Tibial nerve (tissue), 4 donors: Measurements from ENCODE around the gene ZNF549. TPM values are rescaled to one million over a fixed set of nuclear protein-coding genes. Genes with fewer than 3 reads are reported as not detected.
A peak's percentile ranks its signal among the peaks of the same experiment; 100 is the strongest.

Source experiments
- DNase-seq, 2 donors: peaks; one replicate each; pipeline ENCODE4 v3.0.0-alpha.2; 2019; ENCODE audit warnings: low spot score in 2 of 2
- H3K27ac ChIP-seq, 4 donors: fragments of 200-600 bp; sonication (generic) in 3 of 4; one replicate each; pipeline ENCODE4 v1.5.1; 2017 to 2019; ENCODE audit warnings: mild to moderate bottlenecking in 1 of 4
- H3K27me3 ChIP-seq, 2 donors: fragments of 200-600 bp; sonication (generic) in 1 of 2; one replicate each; pipeline versions ENCODE4 v1.5.1 to v1.6.0; 2017 to 2019
- H3K36me3 ChIP-seq, 3 donors: fragments of 200-600 bp; sonication (generic); one replicate each; pipeline ENCODE4 v1.5.1; 2018 to 2019
- H3K4me1 ChIP-seq, 4 donors: fragments of 200-600 bp; sonication (generic) in 3 of 4; one replicate each; pipeline ENCODE4 v1.5.1; 2017 to 2019
- H3K4me3 ChIP-seq, 4 donors: fragments of 200-600 bp; sonication (generic) in 3 of 4; one replicate each; pipeline ENCODE4 v1.5.1; 2017 to 2019; ENCODE audit warnings: mild to moderate bottlenecking in 1 of 4, moderate library complexity in 1 of 4
- H3K9me3 ChIP-seq, 4 donors: fragments of 200-600 bp; sonication (generic) in 3 of 4; one replicate each; pipeline ENCODE4 v1.5.1; 2017 to 2019
- EP300 ChIP-seq, 2 donors: sonication (generic); formaldehyde crosslinking; IDR thresholded peaks; one replicate each; pipeline ENCODE4 v1.6.1; 2017; ENCODE audit warnings: antibody characterized with exemption in 2 of 2, mild to moderate bottlenecking in 1 of 2
- POLR2A ChIP-seq, 2 donors: fragments of 450-650 bp; IDR thresholded peaks; one replicate each; pipeline ENCODE4 v1.6.1; 2017; ENCODE audit warnings: antibody characterized with exemption in 2 of 2, mild to moderate bottlenecking in 2 of 2, moderate library complexity in 2 of 2
- WGBS, 2 donors: methylation state at CpG; one replicate each; pipeline ENCODE4 v1.1.5; 2018; 5-methylcytosine and 5-hydroxymethylcytosine counted together
- total RNA-seq, 4 donors: library from RNA; depleted of rRNA; stranded (reverse); fragments of >200 nt; gene quantifications; one replicate each; pipeline ENCODE4 v1.1.0, GENCODE V29; 2016
- TF ChIP-seq, protein P1 (sequence below), 5 experiments: fragments of 200-600 bp in 3 of 5; fragments of 450-650 bp in 2 of 5; sonication (generic) in 3 of 5; IDR thresholded peaks; one replicate each; pipeline ENCODE4 v1.5.1; 2016 to 2019; ENCODE audit warnings: antibody characterized with exemption in 5 of 5, mild to moderate bottlenecking in 3 of 5, moderate library complexity in 2 of 5

The ZNF549 gene
- total RNA-seq, 4 donors from 2014 or later = 4.9 to 5.7 (median 5.0) TPM

DNA sequence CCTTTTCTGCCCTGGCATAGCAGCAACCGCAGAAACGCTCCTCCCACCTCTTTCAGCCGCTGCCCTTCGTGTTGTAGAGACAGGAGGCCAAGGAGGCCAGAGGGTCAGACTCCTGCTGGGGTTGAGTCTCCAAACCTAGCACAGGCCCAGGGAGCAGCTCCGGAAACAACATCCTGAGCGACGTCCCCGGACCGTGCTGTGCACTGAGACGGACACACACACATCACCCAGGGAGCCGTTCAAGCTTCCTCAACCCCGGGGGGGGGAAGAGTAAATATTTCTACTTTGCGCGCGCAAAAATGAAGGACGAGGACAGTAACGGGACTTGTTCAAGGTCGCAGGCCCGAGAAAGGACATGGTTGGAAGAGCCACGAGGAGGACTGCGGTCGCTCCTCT is 31.9 kb downstream of the ZNF549 start:
- Histone ChIP-seq H3K36me3 (peaks cover 0 to 40% (median 16%) of the 10 kb centered on the region in 3 donors), H3K9me3 (peaks cover 0 to 64% (median 12%) of the 10 kb centered on the region in 4 donors), H3K4me1 (peaks cover 0 to 20% (median 6%) of the 10 kb centered on the region in 4 donors), H3K27me3 (no peaks in the 10 kb centered on the region), H3K4me3 (peak overlapping the region; percentile 69 to 97 (median 82)), H3K27ac (peak overlapping the region in 2 of 4 donors; percentile 67 to 75)
- WGBS, 2 donors = 0 to 1% methylated on average over 19 to 22 of the region's 22 CpGs
- TF ChIP-seq POLR2A (IDR thresholded peaks at IDR 0.05) (no peak), EP300 (IDR thresholded peaks at IDR 0.05) (no peak)
- TF ChIP-seq, protein P1, sequence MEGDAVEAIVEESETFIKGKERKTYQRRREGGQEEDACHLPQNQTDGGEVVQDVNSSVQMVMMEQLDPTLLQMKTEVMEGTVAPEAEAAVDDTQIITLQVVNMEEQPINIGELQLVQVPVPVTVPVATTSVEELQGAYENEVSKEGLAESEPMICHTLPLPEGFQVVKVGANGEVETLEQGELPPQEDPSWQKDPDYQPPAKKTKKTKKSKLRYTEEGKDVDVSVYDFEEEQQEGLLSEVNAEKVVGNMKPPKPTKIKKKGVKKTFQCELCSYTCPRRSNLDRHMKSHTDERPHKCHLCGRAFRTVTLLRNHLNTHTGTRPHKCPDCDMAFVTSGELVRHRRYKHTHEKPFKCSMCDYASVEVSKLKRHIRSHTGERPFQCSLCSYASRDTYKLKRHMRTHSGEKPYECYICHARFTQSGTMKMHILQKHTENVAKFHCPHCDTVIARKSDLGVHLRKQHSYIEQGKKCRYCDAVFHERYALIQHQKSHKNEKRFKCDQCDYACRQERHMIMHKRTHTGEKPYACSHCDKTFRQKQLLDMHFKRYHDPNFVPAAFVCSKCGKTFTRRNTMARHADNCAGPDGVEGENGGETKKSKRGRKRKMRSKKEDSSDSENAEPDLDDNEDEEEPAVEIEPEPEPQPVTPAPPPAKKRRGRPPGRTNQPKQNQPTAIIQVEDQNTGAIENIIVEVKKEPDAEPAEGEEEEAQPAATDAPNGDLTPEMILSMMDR (IDR thresholded peaks at IDR 0.05) = no peak
- no peak for DNase-seq

DNA sequence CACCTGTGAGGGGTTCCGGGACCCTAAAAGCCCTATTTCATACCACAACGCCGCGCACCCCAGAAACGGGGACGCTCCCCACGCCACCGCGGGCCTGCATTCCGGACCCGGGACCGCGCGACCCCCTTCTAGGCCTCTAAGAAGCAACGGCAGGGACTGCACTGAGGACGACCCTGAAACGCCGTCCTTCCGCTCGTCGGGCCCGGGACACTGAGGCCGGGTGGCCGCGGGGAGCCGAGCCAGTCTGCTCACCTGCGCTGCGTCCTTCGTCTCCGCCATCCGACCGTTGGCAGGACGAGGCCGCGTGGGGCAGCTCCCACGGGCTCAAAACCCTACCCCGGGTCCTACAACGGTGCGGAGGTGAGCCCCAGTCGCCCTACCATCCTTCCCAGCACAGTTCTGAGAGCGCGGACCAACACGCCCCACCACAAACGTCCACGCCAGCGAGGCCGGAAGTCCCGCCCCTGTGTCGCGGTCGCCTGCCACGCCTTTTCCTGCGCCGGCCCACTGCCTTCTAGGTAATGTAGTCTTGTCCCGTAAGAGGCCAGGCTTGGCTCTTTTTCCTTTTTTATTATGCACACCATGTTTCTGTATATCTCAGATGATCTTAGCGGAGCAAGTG is 32.4 kb downstream of the ZNF549 start, which contains the start of gene ZNF550:
Gene ZNF550 (minus strand): TSS at position 460 of the 622 bp plus-strand sequence. CDS start 181 bp downstream, at position 279.
- Histone ChIP-seq H3K9me3 (peaks cover 0 to 64% (median 11%) of the 10 kb centered on the region in 4 donors), H3K27ac (peak within 1 kb of the TSS in 3 of 4 donors; percentile 65 to 75 (median 67)), H3K4me1 (peaks cover 0 to 20% (median 6%) of the 10 kb centered on the region in 4 donors), H3K4me3 (peak within 1 kb of the TSS; percentile 69 to 97 (median 82)), H3K36me3 (peaks cover 0 to 35% (median 11%) of the 10 kb centered on the region in 3 donors), H3K27me3 (no peaks in the 10 kb centered on the region)
- WGBS, 2 donors = 0 to 1% methylated on average over 25 to 53 of the region's 56 CpGs
- peak; percentile 78 to 87 for DNase-seq
- TF ChIP-seq, protein P1 (IDR thresholded peaks at IDR 0.05) = no peak
- TF ChIP-seq EP300 (IDR thresholded peaks at IDR 0.05) (peak; percentile 63 to 68), POLR2A (IDR thresholded peaks at IDR 0.05) (peak in 1 of 2 donors; percentile 44)

DNA sequence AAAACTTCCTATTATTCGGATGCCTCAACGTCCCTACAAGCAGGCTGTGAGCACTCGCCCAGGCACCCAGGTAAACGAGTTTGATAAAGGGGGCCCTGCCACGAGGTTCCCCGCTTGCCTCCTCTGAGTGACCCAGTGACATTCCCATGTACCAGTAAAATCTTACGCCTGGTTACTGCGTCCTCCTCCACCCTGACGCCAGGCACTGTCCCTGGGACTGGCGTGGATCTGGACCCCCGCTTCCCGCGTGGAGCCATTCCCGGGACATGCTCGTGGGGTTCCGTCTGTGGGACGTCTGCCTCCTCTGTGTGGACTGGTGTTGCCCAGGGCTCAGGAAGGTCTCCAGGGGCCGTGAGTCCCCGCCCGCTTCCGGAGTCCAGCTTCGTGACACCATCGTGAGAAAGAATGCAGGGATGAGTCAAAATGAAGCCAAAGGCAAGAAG is 32.9 kb downstream of the ZNF549 start:
- peaks cover 0 to 64% (median 11%) of the 10 kb centered on the region in 4 donors for H3K9me3 ChIP-seq
- H3K27ac ChIP-seq = peak overlapping the region in 3 of 4 donors; percentile 30 to 75 (median 67)

DNA sequence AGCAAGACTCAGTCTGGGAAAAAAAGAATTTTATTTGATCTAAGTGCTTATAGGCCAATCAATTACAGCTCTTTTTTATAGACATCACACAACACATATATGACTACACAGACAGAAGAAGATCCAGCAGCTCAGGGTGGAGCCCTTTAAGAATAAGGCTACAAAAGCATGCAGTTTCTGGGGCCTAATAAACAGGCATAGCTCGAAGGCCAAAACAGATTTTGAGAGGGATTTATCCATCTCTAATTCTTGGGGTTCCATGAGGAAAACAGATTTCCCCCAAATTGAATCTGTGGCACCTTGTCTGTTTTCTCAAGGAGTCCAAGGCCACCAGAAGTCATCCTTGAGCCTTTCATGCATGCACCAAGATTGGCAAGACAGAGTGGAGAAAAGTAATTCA is 36.4 kb downstream of the ZNF549 start:
- Histone ChIP-seq H3K4me3 (no peak overlapping the region), H3K9me3 (peaks cover 0 to 70% (median 19%) of the 10 kb centered on the region in 4 donors), H3K4me1 (peaks cover 0 to 13% (median 4%) of the 10 kb centered on the region in 4 donors), H3K27ac (no peak overlapping the region), H3K36me3 (no peaks in the 10 kb centered on the region), H3K27me3 (no peaks in the 10 kb centered on the region)
- no peak for DNase-seq
- no peak for TF ChIP-seq EP300 (IDR thresholded peaks at IDR 0.05)
- no peak for TF ChIP-seq POLR2A (IDR thresholded peaks at IDR 0.05)
- TF ChIP-seq, protein P1 (IDR thresholded peaks at IDR 0.05) = no peak
- 41 to 55% methylated on average over 1 of the region's 1 CpG for WGBS, 2 donors

More for the DNA sequence above, 32.9 kb downstream of the ZNF549 start:
- Histone ChIP-seq H3K27me3 (no peaks in the 10 kb centered on the region), H3K36me3 (peaks cover 0 to 30% (median 10%) of the 10 kb centered on the region in 3 donors), H3K4me3 (peak overlapping the region; percentile 69 to 97 (median 82)), H3K4me1 (peaks cover 0 to 20% (median 6%) of the 10 kb centered on the region in 4 donors)
- no peak for DNase-seq
- WGBS, 2 donors = 22 to 31% methylated on average over 23 of the region's 23 CpGs
- TF ChIP-seq, protein P1 (IDR thresholded peaks at IDR 0.05) = no peak
- TF ChIP-seq EP300 (IDR thresholded peaks at IDR 0.05) = no peak
- no peak for TF ChIP-seq POLR2A (IDR thresholded peaks at IDR 0.05)
